ENCODE data around the gene MUC20.
"Not testable (repeated sequence)": the region's sequence is repeated elsewhere in the genome, so short reads cannot be mapped to it uniquely, and the experiment has no call there.

Gene MUC20

GRCh38 chr3:195744437-195744836, 23.7 kb downstream of the MUC20 start:
- H3K27me3 ChIP-seq (replicated peaks; ENCODE audit: control insufficient read depth, insufficient read depth, low read length), result peaks cover 12% of the 10 kb centered on the region
- H3K9me3 ChIP-seq (ENCODE audit: control insufficient read depth, low read length), result no peaks in the 10 kb centered on the region
- no peaks in the 10 kb centered on the region for H3K36me3 ChIP-seq (ENCODE audit: control insufficient read depth, insufficient read depth, low read length, severe bottlenecking)
- H3K4me1 ChIP-seq (ENCODE audit: control insufficient read depth, insufficient read depth, low read length), result no peaks in the 10 kb centered on the region
- H3K4me3 ChIP-seq (ENCODE audit: low read length), result no peak overlapping the region
- DNase-seq (ENCODE audit: low read depth), result no peak
- H3K9ac ChIP-seq (ENCODE audit: low read length), result no peak overlapping the region

DNA sequence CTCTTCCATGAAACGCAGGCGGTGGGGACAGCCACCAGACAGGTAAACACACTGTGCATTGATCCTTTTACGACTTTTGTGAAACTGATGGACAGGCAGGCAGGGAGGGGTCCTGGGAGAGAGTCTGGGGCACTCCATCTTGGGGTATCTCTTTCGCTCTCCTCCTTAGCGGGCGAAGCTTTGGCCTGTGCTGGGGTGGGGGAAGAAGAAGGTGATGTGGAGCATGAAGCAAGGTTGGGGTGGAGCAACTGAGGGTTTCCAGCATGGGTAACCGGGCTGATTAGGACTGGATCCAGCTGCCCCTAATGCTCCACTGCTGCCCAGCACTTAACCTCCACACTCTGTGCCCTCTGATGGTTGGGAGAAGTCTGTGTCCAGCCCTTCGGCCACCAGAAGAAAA, 25.6 kb downstream of the MUC20 start:
- Histone ChIP-seq H3K9me3 (ENCODE audit: control insufficient read depth, low read length) (no peaks in the 10 kb centered on the region), H3K4me1 (ENCODE audit: control insufficient read depth, insufficient read depth, low read length) (no peaks in the 10 kb centered on the region), H3K9ac (ENCODE audit: low read length) (no peak overlapping the region), H3K4me3 (ENCODE audit: low read length) (no peak overlapping the region), H3K27me3 (replicated peaks; ENCODE audit: control insufficient read depth, insufficient read depth, low read length) (peaks cover 13% of the 10 kb centered on the region), H3K36me3 (ENCODE audit: control insufficient read depth, insufficient read depth, low read length, severe bottlenecking) (no peaks in the 10 kb centered on the region)
- no peak for DNase-seq (ENCODE audit: low read depth)

- H3K4me3 ChIP-seq (ENCODE audit: low read length), result no peak overlapping the region
- no peaks in the 10 kb centered on the region for H3K9me3 ChIP-seq (ENCODE audit: control insufficient read depth, low read length)
- H3K4me1 ChIP-seq (ENCODE audit: control insufficient read depth, insufficient read depth, low read length), result no peaks in the 10 kb centered on the region
- DNase-seq (ENCODE audit: low read depth), result no peak
- no peak overlapping the region for H3K9ac ChIP-seq (ENCODE audit: low read length)
- H3K27me3 ChIP-seq (replicated peaks; ENCODE audit: control insufficient read depth, insufficient read depth, low read length), result peaks cover 16% of the 10 kb centered on the region
- no peaks in the 10 kb centered on the region for H3K36me3 ChIP-seq (ENCODE audit: control insufficient read depth, insufficient read depth, low read length, severe bottlenecking)
Observed at GRCh38 chr3:195746751-195747150, 26.0 kb downstream of the MUC20 start.

DNA sequence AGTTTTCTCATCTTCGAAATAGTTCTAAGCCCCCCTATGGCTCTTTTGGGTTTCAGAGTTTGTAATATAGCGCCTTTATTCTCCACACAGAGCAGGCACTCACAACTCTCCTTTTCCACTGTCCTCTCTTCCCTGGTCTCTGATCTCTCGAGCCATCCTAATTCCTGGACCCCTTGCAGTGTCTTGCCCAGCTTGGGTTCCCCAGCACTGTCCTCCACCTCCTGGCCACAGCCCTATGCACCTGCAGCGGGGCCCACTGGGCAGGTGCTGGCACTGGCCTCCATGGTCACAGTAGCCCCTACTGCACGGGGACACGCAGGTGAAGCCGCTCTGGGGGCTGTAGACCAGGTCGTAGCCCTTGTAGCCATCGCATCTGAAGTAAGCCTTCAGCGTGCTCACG, 27.9 kb downstream of the MUC20 start:
- Histone ChIP-seq H3K9me3 (ENCODE audit: control insufficient read depth, low read length) (no peaks in the 10 kb centered on the region), H3K4me3 (ENCODE audit: low read length) (no peak overlapping the region), H3K4me1 (ENCODE audit: control insufficient read depth, insufficient read depth, low read length) (no peaks in the 10 kb centered on the region), H3K27me3 (replicated peaks; ENCODE audit: control insufficient read depth, insufficient read depth, low read length) (peaks cover 16% of the 10 kb centered on the region), H3K9ac (ENCODE audit: low read length) (no peak overlapping the region), H3K36me3 (ENCODE audit: control insufficient read depth, insufficient read depth, low read length, severe bottlenecking) (no peaks in the 10 kb centered on the region)
- no peak for DNase-seq (ENCODE audit: low read depth)

GRCh38 chr3:195749101-195749500, 28.3 kb downstream of the MUC20 start:
- H3K4me3 ChIP-seq (ENCODE audit: low read length); H3K9me3 ChIP-seq (ENCODE audit: control insufficient read depth, low read length): not testable (repeated sequence)

GRCh38 chr3:195750797-195751520, 30.2 kb downstream of the MUC20 start:
- Histone ChIP-seq H3K4me3 (ENCODE audit: low read length) (no peak overlapping the region), H3K4me1 (ENCODE audit: control insufficient read depth, insufficient read depth, low read length) (peaks cover 7% of the 10 kb centered on the region), H3K9ac (ENCODE audit: low read length) (no peak overlapping the region), H3K9me3 (ENCODE audit: control insufficient read depth, low read length) (no peaks in the 10 kb centered on the region), H3K36me3 (ENCODE audit: control insufficient read depth, insufficient read depth, low read length, severe bottlenecking) (no peaks in the 10 kb centered on the region), H3K27me3 (replicated peaks; ENCODE audit: control insufficient read depth, insufficient read depth, low read length) (peaks cover 30% of the 10 kb centered on the region)
- no peak for DNase-seq (ENCODE audit: low read depth)

More at GRCh38 chr3:195749101-195749500, 28.3 kb downstream of the MUC20 start:
- H3K27me3 ChIP-seq (replicated peaks; ENCODE audit: control insufficient read depth, insufficient read depth, low read length), result peaks cover 16% of the 10 kb centered on the region
- not testable (repeated sequence) for DNase-seq (ENCODE audit: low read depth); H3K36me3 ChIP-seq (ENCODE audit: control insufficient read depth, insufficient read depth, low read length, severe bottlenecking); H3K9ac ChIP-seq (ENCODE audit: low read length); H3K4me1 ChIP-seq (ENCODE audit: control insufficient read depth, insufficient read depth, low read length)

DNA sequence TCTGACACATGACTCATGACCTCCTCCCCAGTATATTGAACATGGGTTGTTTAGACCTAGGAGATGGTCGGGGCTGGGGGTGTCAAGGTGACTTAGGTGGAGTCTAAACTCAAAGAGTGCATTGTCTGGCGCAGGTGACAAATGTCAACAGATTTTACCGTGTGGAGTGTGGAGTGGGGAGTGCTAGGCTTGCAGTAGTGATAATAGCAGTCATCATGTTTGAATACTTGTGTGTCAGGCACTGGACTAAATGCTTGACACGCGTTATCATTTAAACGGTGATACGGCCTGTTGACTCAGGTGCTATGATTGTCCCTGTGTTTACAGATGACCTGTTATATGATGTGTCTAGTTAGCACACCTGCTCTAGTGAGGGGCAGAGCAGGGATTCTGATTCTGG, 30.8 kb downstream of the MUC20 start:
- Histone ChIP-seq H3K27me3 (replicated peaks; ENCODE audit: control insufficient read depth, insufficient read depth, low read length) (peaks cover 36% of the 10 kb centered on the region), H3K4me1 (ENCODE audit: control insufficient read depth, insufficient read depth, low read length) (peaks cover 11% of the 10 kb centered on the region), H3K4me3 (ENCODE audit: low read length) (no peak overlapping the region), H3K36me3 (ENCODE audit: control insufficient read depth, insufficient read depth, low read length, severe bottlenecking) (no peaks in the 10 kb centered on the region), H3K9ac (ENCODE audit: low read length) (no peak overlapping the region), H3K9me3 (ENCODE audit: control insufficient read depth, low read length) (no peaks in the 10 kb centered on the region)
- DNase-seq (ENCODE audit: low read depth), result no peak

GRCh38 chr3:195752066-195752465, 31.3 kb downstream of the MUC20 start:
- no peak for DNase-seq (ENCODE audit: low read depth)
- no peaks in the 10 kb centered on the region for H3K36me3 ChIP-seq (ENCODE audit: control insufficient read depth, insufficient read depth, low read length, severe bottlenecking)
- no peak overlapping the region for H3K4me3 ChIP-seq (ENCODE audit: low read length)
- peaks cover 41% of the 10 kb centered on the region for H3K27me3 ChIP-seq (replicated peaks; ENCODE audit: control insufficient read depth, insufficient read depth, low read length)
- no peak overlapping the region for H3K9ac ChIP-seq (ENCODE audit: low read length)
- peaks cover 11% of the 10 kb centered on the region for H3K4me1 ChIP-seq (ENCODE audit: control insufficient read depth, insufficient read depth, low read length)
- H3K9me3 ChIP-seq (ENCODE audit: control insufficient read depth, low read length), result no peaks in the 10 kb centered on the region

DNA sequence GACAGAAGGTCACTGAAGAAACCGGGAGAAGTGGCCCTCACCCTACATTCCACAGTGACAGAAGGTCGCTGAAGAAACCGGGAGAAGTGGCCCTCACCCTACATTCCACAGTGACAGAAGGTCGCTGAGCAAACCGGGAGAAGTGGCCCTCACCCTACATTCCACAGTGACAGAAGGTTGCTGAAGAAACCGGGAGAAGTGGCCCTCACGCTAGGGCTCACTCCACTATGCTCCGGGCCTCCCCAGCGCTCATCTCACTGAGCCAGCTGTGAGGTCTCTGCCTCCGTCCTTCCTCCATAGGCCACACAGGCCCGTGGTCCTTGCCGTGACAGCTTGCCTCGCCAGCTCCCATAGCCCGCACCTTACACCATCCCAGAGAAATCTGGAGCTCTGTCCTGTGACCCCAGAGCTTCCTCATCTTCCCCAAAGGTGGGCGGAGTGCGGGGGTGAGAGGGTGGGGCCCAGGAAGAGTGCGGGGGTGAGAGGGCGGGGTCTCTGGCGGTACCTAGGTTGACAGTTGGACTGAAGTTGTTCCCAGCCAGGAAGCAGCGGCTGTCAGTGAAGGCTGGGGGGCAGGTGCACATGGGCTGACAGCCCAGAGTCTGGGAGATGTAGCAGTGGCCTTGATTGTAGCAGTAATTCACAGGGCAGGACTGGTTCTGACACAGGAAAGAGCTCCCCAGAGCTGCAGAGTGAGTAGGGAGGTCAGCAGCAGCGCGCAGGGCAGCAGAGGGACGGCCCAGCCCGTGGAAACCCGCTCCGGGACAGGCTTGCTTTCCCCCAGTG, 32.0 kb downstream of the MUC20 start:
- DNase-seq (ENCODE audit: low read depth), result no peak
- Histone ChIP-seq H3K4me3 (ENCODE audit: low read length) (no peak overlapping the region), H3K9me3 (ENCODE audit: control insufficient read depth, low read length) (no peaks in the 10 kb centered on the region)

DNA sequence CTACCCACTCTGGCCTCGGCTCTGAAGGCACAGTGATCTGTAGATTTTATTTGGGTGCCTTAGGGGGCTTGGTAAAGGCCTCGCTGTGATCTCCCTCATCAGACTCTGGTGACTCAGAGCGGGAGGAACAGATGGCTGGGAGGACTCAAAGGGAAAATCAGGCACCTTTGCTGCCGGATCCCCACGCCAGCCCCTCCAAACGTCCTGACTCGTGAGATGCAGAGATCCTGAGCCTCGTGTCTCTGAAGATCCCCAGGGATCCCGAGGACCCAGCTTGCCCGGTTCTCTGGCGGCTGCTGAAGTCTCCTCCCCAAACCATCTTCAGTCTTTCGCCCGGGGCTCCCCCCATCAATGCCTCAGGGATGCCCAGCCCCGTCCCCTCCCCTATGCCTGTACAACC, 32.8 kb downstream of the MUC20 start:
- Histone ChIP-seq H3K4me3 (ENCODE audit: low read length) (no peak overlapping the region), H3K4me1 (ENCODE audit: control insufficient read depth, insufficient read depth, low read length) (peaks cover 11% of the 10 kb centered on the region), H3K27me3 (replicated peaks; ENCODE audit: control insufficient read depth, insufficient read depth, low read length) (peaks cover 45% of the 10 kb centered on the region), H3K9ac (ENCODE audit: low read length) (no peak overlapping the region), H3K36me3 (ENCODE audit: control insufficient read depth, insufficient read depth, low read length, severe bottlenecking) (no peaks in the 10 kb centered on the region), H3K9me3 (ENCODE audit: control insufficient read depth, low read length) (no peaks in the 10 kb centered on the region)
- no peak for DNase-seq (ENCODE audit: low read depth)

More for the DNA sequence above, 32.0 kb downstream of the MUC20 start:
- Histone ChIP-seq H3K36me3 (ENCODE audit: control insufficient read depth, insufficient read depth, low read length, severe bottlenecking) (no peaks in the 10 kb centered on the region), H3K9ac (ENCODE audit: low read length) (no peak overlapping the region), H3K27me3 (replicated peaks; ENCODE audit: control insufficient read depth, insufficient read depth, low read length) (peaks cover 47% of the 10 kb centered on the region), H3K4me1 (ENCODE audit: control insufficient read depth, insufficient read depth, low read length) (peaks cover 11% of the 10 kb centered on the region)

GRCh38 chr3:195754141-195754540, 33.4 kb downstream of the MUC20 start:
- no peaks in the 10 kb centered on the region for H3K9me3 ChIP-seq (ENCODE audit: control insufficient read depth, low read length)
- no peak overlapping the region for H3K9ac ChIP-seq (ENCODE audit: low read length)
- H3K27me3 ChIP-seq (replicated peaks; ENCODE audit: control insufficient read depth, insufficient read depth, low read length), result peaks cover 45% of the 10 kb centered on the region
- no peaks in the 10 kb centered on the region for H3K36me3 ChIP-seq (ENCODE audit: control insufficient read depth, insufficient read depth, low read length, severe bottlenecking)
- no peak overlapping the region for H3K4me3 ChIP-seq (ENCODE audit: low read length)
- peaks cover 11% of the 10 kb centered on the region for H3K4me1 ChIP-seq (ENCODE audit: control insufficient read depth, insufficient read depth, low read length)
- no peak for DNase-seq (ENCODE audit: low read depth)
